CD14-positive monocyte (primary cell): ENCODE data around the gene STARD8. TPM values are rescaled to one million over a fixed set of nuclear protein-coding genes. Genes with fewer than 3 reads are reported as not detected.

Source experiments
- DNase-seq, 3 donors: peaks; one replicate each; pipeline ENCODE4 v3.0.0-alpha.2; 2011 to 2022
- H2AFZ ChIP-seq: 2 replicates; pipeline ENCODE4 v1.6.0; 2012; ENCODE audit warnings: mild to moderate bottlenecking, low read depth, low read length, inconsistent platforms; ENCODE audit not compliant: insufficient read depth, poor library complexity, severe bottlenecking
- H3K27ac ChIP-seq, 2 donors: 1 replicate in 1 of 2; 2 replicates in 1 of 2; pipeline ENCODE4 v1.5.1; 2012 to 2013; ENCODE audit warnings: low read length in 2 of 2, control low read depth in 1 of 2, inconsistent platforms in 1 of 2, low read depth in 1 of 2, mild to moderate bottlenecking in 1 of 2
- H3K27me3 ChIP-seq, 2 donors: one replicate each; pipeline versions ENCODE4 v1.6.0 to v1.6.1; 2011 to 2013; ENCODE audit warnings: low read length in 2 of 2; ENCODE audit not compliant: control insufficient read depth in 2 of 2, insufficient read depth in 2 of 2
- H3K36me3 ChIP-seq, 2 donors: replicated peaks in 1 of 2; 1 replicate in 1 of 2; 2 replicates in 1 of 2; pipeline versions ENCODE4 v1.5.1 to v1.6.1; 2012 to 2013; ENCODE audit warnings: low read length in 2 of 2, control low read depth in 1 of 2, inconsistent platforms in 1 of 2, mild to moderate bottlenecking in 1 of 2; ENCODE audit not compliant: insufficient read depth in 2 of 2, control insufficient read depth in 1 of 2
- H3K4me1 ChIP-seq, 2 donors: 1 replicate in 1 of 2; 2 replicates in 1 of 2; pipeline versions ENCODE4 v1.5.1 to v1.6.1; 2012 to 2013; ENCODE audit warnings: low read length in 2 of 2, control low read depth in 1 of 2, inconsistent platforms in 1 of 2, mild to moderate bottlenecking in 1 of 2, moderate library complexity in 1 of 2; ENCODE audit not compliant: insufficient read depth in 2 of 2, control insufficient read depth in 1 of 2
- H3K4me2 ChIP-seq: replicated peaks from 2 replicates; pipeline ENCODE3; 2012; ENCODE audit warnings: low read length, moderate library complexity, mild to moderate bottlenecking; ENCODE audit not compliant: poor library complexity, severe bottlenecking; ENCODE audit errors: extremely low read depth
- H3K4me3 ChIP-seq, 3 experiments: fragments of 200-600 bp in 1 of 3; sonication (generic) in 1 of 3; replicated peaks in 1 of 3; 1 replicate in 2 of 3; 2 replicates in 1 of 3; pipeline ENCODE4 v1.5.1; 2011 to 2013; ENCODE audit warnings: low read length in 3 of 3, mild to moderate bottlenecking in 3 of 3, control low read depth in 2 of 3, low read depth in 2 of 3, inconsistent platforms in 1 of 3, moderate library complexity in 1 of 3
- H3K79me2 ChIP-seq: 2 replicates; pipeline ENCODE4 v1.6.0; 2012; ENCODE audit warnings: mild to moderate bottlenecking, control low read depth, inconsistent platforms, low read length, moderate library complexity; ENCODE audit not compliant: insufficient read depth
- H3K9ac ChIP-seq: 2 replicates; pipeline ENCODE4 v1.6.0; 2017; ENCODE audit warnings: low read length, mild to moderate bottlenecking; ENCODE audit not compliant: insufficient read depth, poor library complexity, severe bottlenecking
- H3K9me3 ChIP-seq, 2 donors: replicated peaks in 1 of 2; 1 replicate in 1 of 2; 2 replicates in 1 of 2; pipeline versions ENCODE4 v1.5.1 to v1.6.1; 2012 to 2013; ENCODE audit warnings: low read length in 2 of 2, control low read depth in 1 of 2; ENCODE audit not compliant: control insufficient read depth in 1 of 2, insufficient read depth in 1 of 2
- H4K20me1 ChIP-seq: 2 replicates; pipeline ENCODE4 v1.6.0; 2012; ENCODE audit warnings: mild to moderate bottlenecking, low read length, control low read depth, moderate library complexity; ENCODE audit not compliant: insufficient read depth
- H3K27ac Mint-ChIP-seq, 7 donors: one replicate each; pipeline ENCODE4 v1.8.0; 2020; ENCODE audit warnings: mild to moderate bottlenecking in 7 of 7, mixed read lengths in 7 of 7, moderate library complexity in 6 of 7, inconsistent platforms in 2 of 7
- H3K27me3 Mint-ChIP-seq, 3 donors: one replicate each; pipeline ENCODE4 v1.8.0; 2021 to 2022; ENCODE audit warnings: low read depth in 3 of 3, mild to moderate bottlenecking in 3 of 3, mixed read lengths in 3 of 3, moderate library complexity in 3 of 3, inconsistent platforms in 1 of 3
- H3K36me3 Mint-ChIP-seq, 2 donors: one replicate each; pipeline ENCODE4 v1.8.0; 2020; ENCODE audit warnings: mixed read lengths in 2 of 2, inconsistent platforms in 1 of 2, mild to moderate bottlenecking in 1 of 2
- H3K4me1 Mint-ChIP-seq: one replicate; pipeline ENCODE4 v1.8.0; 2020; ENCODE audit warnings: mild to moderate bottlenecking, mixed read lengths
- H3K4me3 Mint-ChIP-seq, 2 donors: one replicate each; pipeline ENCODE4 v1.8.0; 2020; ENCODE audit warnings: mild to moderate bottlenecking in 2 of 2, mixed read lengths in 2 of 2, moderate library complexity in 1 of 2
- H3K9me3 Mint-ChIP-seq, 7 donors: one replicate each; pipeline ENCODE4 v1.8.0; 2020 to 2022; ENCODE audit warnings: mixed read lengths in 7 of 7, mild to moderate bottlenecking in 6 of 7, moderate library complexity in 6 of 7, inconsistent platforms in 2 of 7
- CTCF ChIP-seq: fragments of 200-600 bp; IDR thresholded peaks from one replicate; pipeline ENCODE4 v1.8.0; 2022; ENCODE audit warnings: antibody characterized with exemption, mild to moderate bottlenecking
- WGBS: methylation state at CpG from one replicate; pipeline ENCODE4 v1.1.5; 2013; ENCODE audit warnings: missing lambda C conversion rate; ENCODE audit not compliant: insufficient coverage; 5-methylcytosine and 5-hydroxymethylcytosine counted together
- intact Hi-C, 2 donors: fragments of 100-400 bp; cut with micrococcal nuclease; formaldehyde crosslinking; loops; one replicate each; pipeline versions ENCODE4 v1.15.0 to v1.15.1; 2023
- polyA plus RNA-seq, 3 donors: library from polyadenylated mRNA; depleted of rRNA in 1 of 3; unstranded in 2 of 3; stranded (reverse) in 1 of 3; fragments of 300-500 nt in 2 of 3; fragments of >200 nt in 1 of 3; fragmentation: Illumina TruSeq in 2 of 3; gene quantifications; 1 replicate in 2 of 3; 2 replicates in 1 of 3; pipeline ENCODE4 v1.2.3, GENCODE V29; 2012 to 2021

The STARD8 gene
- polyA plus RNA-seq, 3 donors, result 1.2 to 4.1 (median 1.7) TPM

GRCh38 chrX:68659786-68660185, 12.3 kb downstream of the STARD8 start:
- Histone ChIP-seq H3K79me2 (no peaks in the 10 kb centered on the region), H4K20me1 (no peaks in the 10 kb centered on the region), H3K4me3 (no peak overlapping the region), H3K27ac (no peak overlapping the region), H3K27me3 (no peaks in the 10 kb centered on the region), H3K4me2 (no peak overlapping the region), H3K4me1 (peaks cover 14% of the 10 kb centered on the region in 2 donors), H3K9me3 (no peaks in the 10 kb centered on the region), H2AFZ (no peak overlapping the region), H3K9ac (no peak overlapping the region), H3K36me3 (no peaks in the 10 kb centered on the region)
- Mint-ChIP-seq H3K27me3 (peaks cover 0 to 10% (median 0%) of the 10 kb centered on the region in 3 donors), H3K4me3 (no peak overlapping the region), H3K9me3 (peaks cover 0 to 10% (median 1%) of the 10 kb centered on the region in 7 donors), H3K27ac (no peak overlapping the region), H3K4me1 (peaks cover 14% of the 10 kb centered on the region), H3K36me3 (no peaks in the 10 kb centered on the region)
- no peak for TF ChIP-seq CTCF
- WGBS, result no CpG with 5 or more reads among the region's 3 CpGs
- intact Hi-C loops, result no loop called here
- DNase-seq, result no peak

GRCh38 chrX:68660746-68661145, 13.3 kb downstream of the STARD8 start:
- no peak for DNase-seq
- Mint-ChIP-seq H3K27ac (no peak overlapping the region), H3K4me1 (peaks cover 23% of the 10 kb centered on the region), H3K4me3 (no peak overlapping the region), H3K9me3 (peaks cover 0 to 11% (median 1%) of the 10 kb centered on the region in 7 donors), H3K36me3 (no peaks in the 10 kb centered on the region), H3K27me3 (peaks cover 0 to 8% (median 0%) of the 10 kb centered on the region in 3 donors)
- peaks cover 22% of the 10 kb centered on the region in 2 donors for H3K4me1 ChIP-seq
- H3K4me2 ChIP-seq, result no peak overlapping the region
- no peak for TF ChIP-seq CTCF
- no peaks in the 10 kb centered on the region for H3K79me2 ChIP-seq
- no peak overlapping the region for H2AFZ ChIP-seq
- no peaks in the 10 kb centered on the region for H3K36me3 ChIP-seq
- H3K9ac ChIP-seq, result no peak overlapping the region
- 100% methylated on average over 3 of the region's 4 CpGs for WGBS
- no peaks in the 10 kb centered on the region for H3K27me3 ChIP-seq
- H3K27ac ChIP-seq, result no peak overlapping the region
- intact Hi-C loops, result no loop called here
- no peaks in the 10 kb centered on the region for H4K20me1 ChIP-seq
- H3K4me3 ChIP-seq, result no peak overlapping the region
- H3K9me3 ChIP-seq, result no peaks in the 10 kb centered on the region
